GM18526 (cell line): ENCODE data around the gene AK4.

ENCODE experiments used
- POLR2A ChIP-seq: IDR thresholded peaks from 3 replicates; pipeline ENCODE4 v1.6.1; 2011; ENCODE audit not compliant: insufficient read length; ENCODE audit errors: extremely low read depth

Gene AK4

GRCh38 chr1:65216989-65217388 is 69.0 kb downstream of the AK4 start:
- no peak for TF ChIP-seq POLR2A

GRCh38 chr1:65221638-65222339 is 73.8 kb downstream of the AK4 start:
- no peak for TF ChIP-seq POLR2A

- TF ChIP-seq POLR2A, result no peak
Observed at GRCh38 chr1:65222340-65222940, 74.4 kb downstream of the AK4 start.

GRCh38 chr1:65224681-65225091 is 76.7 kb downstream of the AK4 start:
- no peak for TF ChIP-seq POLR2A

GRCh38 chr1:65225179-65225578 is 77.2 kb downstream of the AK4 start:
- no peak for TF ChIP-seq POLR2A

GRCh38 chr1:65229201-65229600 is 81.2 kb downstream of the AK4 start:
- no peak for TF ChIP-seq POLR2A

GRCh38 chr1:65229754-65230339 is 81.8 kb downstream of the AK4 start:
- no peak for TF ChIP-seq POLR2A

GRCh38 chr1:65230731-65231481 is 82.9 kb downstream of the AK4 start:
- no peak for TF ChIP-seq POLR2A

GRCh38 chr1:65231718-65232330 is 83.8 kb downstream of the AK4 start:
- no peak for TF ChIP-seq POLR2A

GRCh38 chr1:65232461-65232990 is 84.5 kb downstream of the AK4 start:
- TF ChIP-seq POLR2A, result no peak

GRCh38 chr1:65233782-65234181 is 85.8 kb downstream of the AK4 start:
- TF ChIP-seq POLR2A, result no peak

- no peak for TF ChIP-seq POLR2A
Observed at GRCh38 chr1:65235867-65236805, 88.1 kb downstream of the AK4 start.

GRCh38 chr1:65237503-65237902 is 89.5 kb downstream of the AK4 start:
- no peak for TF ChIP-seq POLR2A

- no peak for TF ChIP-seq POLR2A
Observed at GRCh38 chr1:65238010-65238409, 90.0 kb downstream of the AK4 start.
